Measurements from ENCODE around the gene NUDT14. TPM values are rescaled to one million over a fixed set of nuclear protein-coding genes. Genes with fewer than 3 reads are reported as not detected.
A peak's percentile ranks its signal among the peaks of the same experiment; 100 is the strongest.

Gene NUDT14
- total RNA-seq, 4 donors from 2014 or later = 12.9 to 19.4 (median 15.7) TPM

DNA sequence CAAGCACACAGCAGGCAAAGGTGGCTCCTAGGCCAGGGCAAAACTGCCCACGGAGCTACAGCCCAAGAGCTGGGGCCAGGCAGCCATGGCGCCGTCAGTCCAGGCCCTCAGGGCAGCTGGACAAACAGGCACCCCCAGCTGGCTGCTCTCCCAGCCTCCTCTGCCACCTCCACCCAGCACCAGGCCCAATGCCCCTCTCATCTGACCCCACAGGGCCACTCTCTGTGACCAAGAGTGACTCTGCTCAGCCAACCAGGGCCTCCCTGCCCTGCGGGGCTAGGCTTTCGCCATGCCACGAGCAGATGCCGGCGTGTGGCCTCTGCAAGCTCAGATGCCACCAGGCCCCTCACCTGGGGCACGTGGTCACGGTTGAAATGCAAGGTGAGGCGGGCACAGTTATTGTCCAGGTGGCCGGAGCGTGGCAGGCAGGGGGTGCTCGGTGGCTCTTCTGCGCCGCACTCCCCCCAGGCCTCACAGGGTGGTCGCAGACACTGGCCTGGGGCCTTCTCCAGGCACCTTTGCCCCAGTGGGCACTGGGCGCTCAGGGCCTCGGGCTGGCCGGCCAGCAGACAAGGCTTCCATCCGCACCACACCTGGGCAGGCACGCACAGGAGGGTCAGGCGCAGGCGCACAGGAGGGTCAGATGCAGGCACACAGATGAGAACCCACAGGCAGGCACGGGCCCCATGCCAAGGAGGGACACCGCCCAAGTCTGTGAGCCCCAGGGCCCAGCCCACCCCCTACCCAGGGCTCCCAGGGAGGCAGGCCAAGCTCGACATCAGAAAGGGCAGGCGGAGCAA, 35.5 kb downstream of the NUDT14 start:
- 91 to 96% methylated on average over 19 to 22 of the region's 28 CpGs for WGBS, 2 donors
- peak in 1 of 2 donors; percentile 83 for DNase-seq (ENCODE audit: low spot score in 2 of 2)
- no peak for TF ChIP-seq POLR2A (IDR thresholded peaks at IDR 0.05)
- TF ChIP-seq, protein P1, sequence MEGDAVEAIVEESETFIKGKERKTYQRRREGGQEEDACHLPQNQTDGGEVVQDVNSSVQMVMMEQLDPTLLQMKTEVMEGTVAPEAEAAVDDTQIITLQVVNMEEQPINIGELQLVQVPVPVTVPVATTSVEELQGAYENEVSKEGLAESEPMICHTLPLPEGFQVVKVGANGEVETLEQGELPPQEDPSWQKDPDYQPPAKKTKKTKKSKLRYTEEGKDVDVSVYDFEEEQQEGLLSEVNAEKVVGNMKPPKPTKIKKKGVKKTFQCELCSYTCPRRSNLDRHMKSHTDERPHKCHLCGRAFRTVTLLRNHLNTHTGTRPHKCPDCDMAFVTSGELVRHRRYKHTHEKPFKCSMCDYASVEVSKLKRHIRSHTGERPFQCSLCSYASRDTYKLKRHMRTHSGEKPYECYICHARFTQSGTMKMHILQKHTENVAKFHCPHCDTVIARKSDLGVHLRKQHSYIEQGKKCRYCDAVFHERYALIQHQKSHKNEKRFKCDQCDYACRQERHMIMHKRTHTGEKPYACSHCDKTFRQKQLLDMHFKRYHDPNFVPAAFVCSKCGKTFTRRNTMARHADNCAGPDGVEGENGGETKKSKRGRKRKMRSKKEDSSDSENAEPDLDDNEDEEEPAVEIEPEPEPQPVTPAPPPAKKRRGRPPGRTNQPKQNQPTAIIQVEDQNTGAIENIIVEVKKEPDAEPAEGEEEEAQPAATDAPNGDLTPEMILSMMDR (IDR thresholded peaks at IDR 0.05) = no peak
- no peak overlapping the region for H3K4me3 ChIP-seq (ENCODE audit: low read depth, poor library complexity, severe bottlenecking)
- intact Hi-C loops (cut with DNase I; ENCODE audit: low total_unique reads) = no loop called here

DNA sequence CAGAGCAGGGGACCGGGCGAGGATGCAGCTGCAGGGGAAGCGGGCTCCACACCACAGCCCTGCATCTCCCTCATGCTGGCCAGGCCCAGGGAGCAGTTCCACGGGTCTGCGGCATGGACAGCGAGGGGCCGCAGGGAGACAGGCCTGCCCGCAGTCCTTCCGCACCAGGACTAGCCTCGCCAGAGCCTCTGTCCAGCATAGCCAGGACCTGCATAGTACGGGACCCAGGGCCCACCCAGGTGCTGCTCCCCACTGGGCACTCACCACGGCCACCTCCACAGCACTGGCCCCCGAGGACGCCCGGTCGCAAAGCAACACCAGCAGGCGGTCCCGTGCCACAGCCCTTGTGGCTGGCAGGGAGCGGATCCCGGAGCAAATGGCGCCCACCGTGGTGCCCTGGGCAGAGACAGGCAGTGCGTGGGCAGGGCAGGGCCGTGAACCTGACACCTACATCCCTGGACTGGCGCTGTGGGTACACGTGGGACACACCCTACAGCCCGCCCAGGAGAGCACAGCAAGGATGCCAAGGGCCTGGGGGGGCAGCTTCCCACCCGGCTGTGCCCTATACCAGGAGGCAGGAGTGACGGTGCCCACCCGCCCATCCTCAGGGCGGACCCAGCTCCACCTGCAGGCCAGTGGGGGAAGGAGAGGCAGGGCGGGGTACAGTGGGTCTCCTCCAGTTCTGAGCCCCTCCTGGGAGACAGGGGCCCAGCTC, 36.3 kb downstream of the NUDT14 start:
- 85 to 94% methylated on average over 7 to 15 of the region's 32 CpGs for WGBS, 2 donors
- peak in 1 of 2 donors; percentile 82 for DNase-seq (ENCODE audit: low spot score in 2 of 2)
- no peak for TF ChIP-seq POLR2A (IDR thresholded peaks at IDR 0.05)
- TF ChIP-seq, protein P1 (IDR thresholded peaks at IDR 0.05) = no peak
- no peak overlapping the region for H3K4me3 ChIP-seq (ENCODE audit: low read depth, poor library complexity, severe bottlenecking)
- intact Hi-C loops (cut with DNase I; ENCODE audit: low total_unique reads) = no loop called here

DNA sequence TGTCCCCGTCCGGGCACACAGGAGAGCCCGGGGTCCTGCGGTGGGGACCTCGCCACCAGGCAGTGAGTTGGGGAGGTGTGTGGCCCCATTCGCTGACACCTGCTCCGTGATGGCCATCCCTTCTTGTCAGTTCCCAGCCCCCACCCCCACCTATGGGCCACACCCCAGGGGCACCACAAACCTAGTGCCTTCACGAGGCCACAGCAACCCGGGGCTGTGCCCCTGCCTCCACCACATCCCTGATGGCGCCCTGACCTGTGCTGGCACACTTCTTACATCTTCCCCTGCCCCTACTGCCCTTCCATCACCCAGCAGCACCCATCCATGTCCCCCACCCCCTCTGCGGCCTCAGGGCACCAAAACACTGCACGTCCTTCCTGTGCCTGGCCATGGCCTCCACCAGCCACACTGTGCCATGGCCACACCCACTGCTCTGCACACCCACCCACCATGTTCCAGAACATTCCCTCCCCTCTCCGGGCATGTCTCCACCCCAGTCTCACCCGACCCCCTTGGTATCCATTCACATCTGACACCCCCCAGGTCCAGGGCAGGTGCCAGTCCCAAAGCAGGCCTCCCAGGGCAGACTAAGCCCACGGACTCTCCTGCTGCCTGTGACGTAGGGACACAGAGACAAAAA, 37.0 kb downstream of the NUDT14 start:
- no peak for TF ChIP-seq POLR2A (IDR thresholded peaks at IDR 0.05)
- TF ChIP-seq, protein P1 (IDR thresholded peaks at IDR 0.05) = no peak
- 77 to 86% methylated on average over 10 to 14 of the region's 16 CpGs for WGBS, 2 donors
- intact Hi-C loops (cut with DNase I; ENCODE audit: low total_unique reads) = no loop called here
- H3K4me3 ChIP-seq (ENCODE audit: low read depth, poor library complexity, severe bottlenecking) = no peak overlapping the region
- DNase-seq (ENCODE audit: low spot score in 2 of 2) = peak in 1 of 2 donors; percentile 75

DNA sequence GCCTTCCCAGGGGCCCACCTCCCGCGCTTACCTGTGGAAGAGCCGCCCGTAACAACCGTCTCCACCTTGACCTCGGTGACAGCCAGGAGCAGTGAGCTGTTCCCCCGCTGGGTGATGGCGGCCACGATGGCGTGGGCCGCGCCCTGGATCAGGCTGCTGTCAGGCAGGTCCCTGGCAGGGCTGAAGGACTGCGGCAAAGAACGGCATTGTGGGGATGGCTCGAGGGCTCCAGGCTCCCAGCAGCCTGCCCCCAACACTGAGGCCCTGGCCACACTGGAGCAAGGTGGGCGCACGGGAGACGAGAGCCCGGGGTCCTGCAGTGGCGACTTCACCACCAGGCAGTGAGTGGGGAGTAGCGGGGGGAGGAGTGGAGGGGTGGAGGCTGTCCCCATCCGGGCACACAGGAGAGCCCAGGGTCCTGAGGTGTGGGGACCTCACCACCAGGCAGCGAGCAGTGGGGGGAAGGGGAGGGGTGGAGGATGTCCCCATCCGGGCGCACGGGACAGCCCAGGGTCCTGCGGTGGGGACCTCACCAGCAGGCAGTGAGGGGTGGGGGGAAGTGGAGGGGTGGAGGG, 37.6 kb downstream of the NUDT14 start:
- TF ChIP-seq POLR2A (IDR thresholded peaks at IDR 0.05) = no peak
- WGBS, 2 donors = 90 to 93% methylated on average over 24 to 27 of the region's 27 CpGs
- intact Hi-C loops (cut with DNase I; ENCODE audit: low total_unique reads) = no loop called here
- peak in 1 of 2 donors; percentile 82 for DNase-seq (ENCODE audit: low spot score in 2 of 2)
- H3K4me3 ChIP-seq (ENCODE audit: low read depth, poor library complexity, severe bottlenecking) = no peak overlapping the region

DNA sequence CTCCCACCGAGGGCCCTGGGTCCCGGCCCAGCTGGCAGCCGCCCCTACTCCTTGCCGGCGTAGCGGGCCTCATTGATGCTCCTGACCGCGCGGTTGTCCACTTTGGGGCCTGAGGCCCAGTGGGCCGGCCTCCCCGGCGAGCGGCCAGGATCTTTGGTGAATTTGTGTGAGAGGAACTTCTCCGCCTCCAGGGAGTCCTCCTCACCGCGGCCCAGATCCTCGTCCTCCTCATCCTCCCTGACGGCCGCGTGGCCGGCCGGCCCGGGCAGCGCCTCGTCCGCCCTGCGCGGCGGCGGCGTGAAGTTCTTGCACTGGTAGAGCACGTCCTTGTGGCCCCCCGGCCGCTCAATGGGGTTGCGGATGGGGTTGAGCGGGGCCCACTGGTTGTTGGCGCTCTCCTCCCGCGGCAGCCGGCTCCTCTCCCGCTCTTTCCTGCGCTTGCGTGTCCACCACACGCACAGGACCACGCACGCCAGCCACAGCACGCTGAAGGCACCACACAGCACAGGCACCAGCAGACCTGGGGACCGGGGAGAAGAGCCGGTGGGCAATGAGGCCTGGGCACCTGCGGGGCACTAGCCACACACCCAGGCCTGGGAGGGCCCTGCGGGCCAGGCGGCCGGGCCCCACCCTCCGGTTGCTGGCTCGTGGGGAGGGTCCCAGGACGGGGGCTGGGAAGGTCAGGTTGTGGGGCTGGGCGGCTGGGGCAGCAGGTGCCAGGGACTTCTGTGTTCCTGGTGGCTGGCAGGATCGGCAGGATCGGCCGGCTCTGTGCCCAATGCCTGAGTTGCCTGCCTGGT, 38.3 kb downstream of the NUDT14 start:
- DNase-seq (ENCODE audit: low spot score in 2 of 2) = peak in 1 of 2 donors; percentile 81
- H3K4me3 ChIP-seq (ENCODE audit: low read depth, poor library complexity, severe bottlenecking) = no peak overlapping the region
- TF ChIP-seq, protein P1 (IDR thresholded peaks at IDR 0.05) = no peak
- no peak for TF ChIP-seq POLR2A (IDR thresholded peaks at IDR 0.05)
- intact Hi-C loops (cut with DNase I; ENCODE audit: low total_unique reads) = no loop called here
- 96 to 97% methylated on average over 46 to 57 of the region's 60 CpGs for WGBS, 2 donors

Data from lower leg skin (tissue), 4 donors.